ENCODE measurements around the gene MINDY4.

DNA sequence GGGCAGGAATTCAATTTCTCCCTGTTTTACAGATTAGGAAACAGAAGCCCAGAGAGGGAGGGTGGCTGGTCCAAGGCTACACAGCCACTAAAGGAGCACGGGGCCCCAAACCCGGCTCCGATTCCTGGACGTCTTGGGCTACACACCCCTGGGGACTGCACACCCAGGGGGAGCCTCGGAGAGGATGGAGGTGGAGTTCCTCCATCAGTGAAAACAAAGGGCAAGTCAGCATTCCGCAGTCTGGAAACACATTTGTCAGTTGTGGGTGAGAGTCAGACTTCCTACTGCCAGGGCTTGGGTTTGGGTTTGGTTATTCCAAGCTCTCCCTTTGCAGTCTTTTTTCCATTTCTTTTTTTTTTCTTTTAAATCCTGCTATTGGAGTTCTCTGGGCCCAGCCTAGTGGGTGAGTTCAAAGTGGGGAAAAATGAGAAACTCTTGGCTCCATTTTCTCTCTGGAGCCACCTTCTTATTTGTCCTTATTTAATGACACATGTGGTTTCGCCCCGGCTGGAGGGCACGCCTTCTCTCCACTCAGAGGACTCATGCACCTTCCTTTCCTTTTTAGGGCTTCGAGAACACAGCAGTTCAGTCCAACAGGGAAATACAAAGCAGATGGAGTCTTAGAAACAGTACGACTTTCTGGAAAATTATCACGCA lies 80.6 kb downstream of the MINDY4 start:
- TF ChIP-seq, protein P1, sequence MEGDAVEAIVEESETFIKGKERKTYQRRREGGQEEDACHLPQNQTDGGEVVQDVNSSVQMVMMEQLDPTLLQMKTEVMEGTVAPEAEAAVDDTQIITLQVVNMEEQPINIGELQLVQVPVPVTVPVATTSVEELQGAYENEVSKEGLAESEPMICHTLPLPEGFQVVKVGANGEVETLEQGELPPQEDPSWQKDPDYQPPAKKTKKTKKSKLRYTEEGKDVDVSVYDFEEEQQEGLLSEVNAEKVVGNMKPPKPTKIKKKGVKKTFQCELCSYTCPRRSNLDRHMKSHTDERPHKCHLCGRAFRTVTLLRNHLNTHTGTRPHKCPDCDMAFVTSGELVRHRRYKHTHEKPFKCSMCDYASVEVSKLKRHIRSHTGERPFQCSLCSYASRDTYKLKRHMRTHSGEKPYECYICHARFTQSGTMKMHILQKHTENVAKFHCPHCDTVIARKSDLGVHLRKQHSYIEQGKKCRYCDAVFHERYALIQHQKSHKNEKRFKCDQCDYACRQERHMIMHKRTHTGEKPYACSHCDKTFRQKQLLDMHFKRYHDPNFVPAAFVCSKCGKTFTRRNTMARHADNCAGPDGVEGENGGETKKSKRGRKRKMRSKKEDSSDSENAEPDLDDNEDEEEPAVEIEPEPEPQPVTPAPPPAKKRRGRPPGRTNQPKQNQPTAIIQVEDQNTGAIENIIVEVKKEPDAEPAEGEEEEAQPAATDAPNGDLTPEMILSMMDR (conservative IDR thresholded peaks at IDR 0.05 in 1 of 2, IDR thresholded peaks at IDR 0.05 in 1 of 2; ENCODE audit: low read depth in 1 of 2, low read length in 2 of 2): no peak
- no peak for TF ChIP-seq EZH2 (IDR thresholded peaks at IDR 0.05; ENCODE audit: low read length, missing control alignments)
